HG03135 (cell line): ENCODE measurements around the gene GRAMD1B.
A peak's percentile ranks its signal among the peaks of the same experiment; 100 is the strongest.

ENCODE experiments used
- ATAC-seq: cut with Tn5 transposase; IDR thresholded peaks from one replicate; pipeline ENCODE4 v1.9.1; 2021; ENCODE audit warnings: mild to moderate bottlenecking, moderate library complexity; ENCODE audit not compliant: unreplicated experiment

The GRAMD1B gene

DNA sequence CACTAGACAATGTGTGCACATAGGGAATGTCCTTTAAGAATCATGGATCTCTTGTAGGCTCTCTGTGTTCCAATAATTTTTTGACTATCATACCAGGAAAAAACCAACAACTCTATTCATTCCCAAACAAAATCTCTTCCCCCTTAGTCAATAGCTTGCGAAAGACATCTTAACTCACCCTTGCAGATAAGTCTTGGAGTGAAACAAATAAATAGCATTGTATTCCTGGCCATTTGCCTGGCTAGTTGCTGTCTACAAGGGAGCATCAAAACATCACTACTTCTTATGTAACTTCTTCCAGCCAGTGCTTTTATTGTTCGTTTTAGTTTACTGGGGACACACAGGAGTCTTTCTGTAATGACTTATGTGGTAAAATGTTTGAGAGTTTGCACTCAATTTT is 194.9 kb downstream of the GRAMD1B start:
- ATAC-seq: no peak

GRCh38 chr11:123628936-123629683 is 199.0 kb downstream of the GRAMD1B start:
- ATAC-seq: no peak

- ATAC-seq: no peak
These were observed 200.1 kb downstream of the GRAMD1B start for GRCh38 chr11:123630126-123630608.

DNA sequence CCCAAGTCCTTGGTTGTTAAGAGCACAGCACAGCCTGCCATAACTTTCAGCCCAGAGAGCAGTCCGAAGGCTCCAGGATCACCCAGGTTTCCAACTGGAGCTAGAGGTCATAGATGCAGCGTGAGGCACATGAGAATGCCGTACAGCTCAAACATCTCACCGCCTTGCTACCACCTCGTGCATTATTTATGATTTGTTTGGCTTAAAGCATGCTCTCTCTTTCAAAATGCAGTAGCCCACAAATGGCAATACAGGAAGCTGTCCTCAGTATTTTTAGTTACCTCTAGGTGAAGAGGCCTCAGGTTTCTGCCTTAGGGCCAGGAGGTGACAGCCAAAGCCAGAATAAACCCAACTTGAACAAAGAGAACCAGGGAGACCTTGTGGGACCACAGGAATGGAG is 210.0 kb downstream of the GRAMD1B start:
- ATAC-seq: no peak

GRCh38 chr11:123640677-123641494 is 210.8 kb downstream of the GRAMD1B start:
- no peak for ATAC-seq

- no peak for ATAC-seq
These were observed 211.4 kb downstream of the GRAMD1B start for GRCh38 chr11:123641495-123641840.

DNA sequence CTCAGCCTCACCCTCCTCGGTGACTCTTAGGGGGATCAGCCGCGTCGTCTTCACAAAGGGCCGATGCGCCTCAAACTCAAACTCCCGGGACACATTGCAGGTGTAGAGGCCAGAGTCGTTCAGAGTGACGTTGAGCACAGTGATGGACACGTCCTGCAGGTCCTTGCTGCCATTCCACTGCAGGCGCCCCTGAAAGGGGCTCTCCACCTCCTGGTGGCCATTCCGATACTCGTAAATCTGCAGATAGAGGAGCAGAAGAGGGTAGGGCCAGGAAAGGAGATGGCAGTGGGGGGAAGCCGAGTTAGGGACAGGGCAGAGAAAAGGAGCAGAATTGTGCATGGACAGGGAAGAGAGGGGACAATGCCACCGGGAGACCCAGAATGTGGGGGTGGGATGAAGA is 212.4 kb downstream of the GRAMD1B start:
- ATAC-seq: no peak

DNA sequence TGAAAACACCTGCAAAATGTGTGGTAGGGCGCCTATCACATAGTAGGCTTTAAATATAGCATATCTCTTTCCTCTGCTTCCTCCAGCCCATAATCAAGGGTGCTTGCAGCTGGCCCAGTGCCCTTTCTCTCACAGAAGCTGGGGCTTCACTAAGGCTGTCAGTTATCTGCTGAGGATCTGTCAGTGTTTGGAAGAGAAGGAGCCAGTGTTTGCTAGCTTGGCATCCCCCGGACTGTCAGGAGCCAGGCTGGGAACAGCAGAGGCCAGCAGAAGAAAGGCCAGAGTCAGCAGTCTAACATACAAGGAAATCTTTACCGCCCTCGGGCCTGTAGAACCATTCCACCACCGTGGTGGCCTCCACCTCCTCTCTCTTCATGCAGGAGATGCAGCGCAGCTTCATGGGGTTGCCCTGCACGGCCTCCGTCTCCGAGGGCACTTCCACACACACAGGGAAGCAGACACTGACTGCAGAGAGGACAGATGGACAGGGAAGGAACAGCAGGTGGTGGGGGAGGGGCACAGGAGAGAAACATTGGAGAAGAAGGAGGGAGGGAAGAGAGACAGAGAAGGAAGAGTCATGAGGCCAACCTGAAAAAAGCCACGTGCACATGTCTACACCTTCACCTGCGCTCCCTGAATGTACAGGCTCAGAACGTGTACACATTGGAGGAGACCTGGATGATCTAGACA is 215.4 kb downstream of the GRAMD1B start:
- no peak for ATAC-seq

GRCh38 chr11:123650901-123651300 is 220.8 kb downstream of the GRAMD1B start:
- ATAC-seq: no peak

DNA sequence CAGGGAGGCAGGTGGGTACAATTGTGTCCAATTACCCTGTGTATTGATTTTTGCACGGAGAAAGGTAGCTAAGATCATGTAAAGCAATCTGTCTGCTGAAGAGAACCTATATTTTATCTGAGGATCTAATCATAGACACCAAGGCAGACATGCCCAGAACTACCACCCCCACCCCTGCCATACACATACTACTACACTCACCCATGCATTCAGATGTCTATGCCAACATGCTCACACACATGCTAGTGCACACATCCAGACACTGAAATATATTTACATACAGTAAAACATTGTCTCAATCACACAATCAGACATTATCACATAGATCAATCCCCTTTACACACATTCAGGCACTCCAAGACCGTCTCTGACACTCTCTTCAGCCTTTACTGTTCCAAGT is 222.5 kb downstream of the GRAMD1B start:
- ATAC-seq: no peak

- no peak for ATAC-seq
These were observed 223.4 kb downstream of the GRAMD1B start for GRCh38 chr11:123653483-123653826.

- ATAC-seq: no peak
These were observed 223.9 kb downstream of the GRAMD1B start for GRCh38 chr11:123653827-123654565.

GRCh38 chr11:123654566-123655081 is 224.6 kb downstream of the GRAMD1B start, which contains the start of gene SCN3B:
SCN3B (minus strand) TSS chr11:123654624; CDS start chr11:123653801, 823 bp downstream.
- ATAC-seq: no peak

GRCh38 chr11:123659311-123659710 is 229.2 kb downstream of the GRAMD1B start:
- ATAC-seq: no peak

- peak; percentile 89 for ATAC-seq
These were observed 229.9 kb downstream of the GRAMD1B start for GRCh38 chr11:123659965-123660364.

DNA sequence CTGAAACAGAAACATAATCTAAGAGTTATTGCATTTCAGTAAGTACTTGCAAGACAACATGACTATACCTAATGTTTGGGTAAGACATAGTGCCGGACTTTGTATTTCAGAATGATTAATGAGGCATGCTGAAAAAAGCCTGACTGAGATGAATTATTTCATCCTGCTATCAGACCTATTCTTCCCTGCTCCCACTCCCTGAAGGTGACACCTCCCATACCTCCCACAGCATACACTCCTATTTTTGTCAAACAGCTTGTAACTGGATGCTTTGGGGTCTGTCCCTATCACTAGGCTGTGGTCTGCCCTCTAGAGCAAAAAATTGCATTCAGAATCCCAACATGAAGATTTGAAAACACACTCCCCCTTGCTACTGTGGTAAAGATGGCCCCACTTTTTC is 235.2 kb downstream of the GRAMD1B start:
- ATAC-seq: no peak

- no peak for ATAC-seq
These were observed 240.0 kb downstream of the GRAMD1B start for GRCh38 chr11:123670081-123670480.

DNA sequence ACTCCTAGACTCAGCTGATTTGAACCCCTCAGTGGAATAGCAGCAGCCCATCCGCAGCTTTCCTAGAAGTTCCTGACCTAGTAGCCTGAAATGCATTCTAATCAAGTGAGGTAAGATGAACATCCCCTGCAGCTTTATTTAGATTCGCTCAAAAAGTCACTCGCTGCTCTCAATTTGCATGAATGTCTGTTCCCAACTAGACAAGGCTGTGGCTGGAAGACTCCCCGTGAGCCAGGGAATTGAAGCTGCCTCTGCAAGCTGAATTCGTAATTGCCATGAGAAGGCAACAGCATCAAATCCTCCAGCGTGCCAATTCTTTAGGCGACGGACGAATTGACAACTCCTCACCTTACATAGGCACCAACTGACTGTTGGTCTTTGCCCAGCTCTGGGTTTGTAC is 241.5 kb downstream of the GRAMD1B start:
- no peak for ATAC-seq

- ATAC-seq: no peak
These were observed 242.5 kb downstream of the GRAMD1B start for GRCh38 chr11:123672568-123672967.

DNA sequence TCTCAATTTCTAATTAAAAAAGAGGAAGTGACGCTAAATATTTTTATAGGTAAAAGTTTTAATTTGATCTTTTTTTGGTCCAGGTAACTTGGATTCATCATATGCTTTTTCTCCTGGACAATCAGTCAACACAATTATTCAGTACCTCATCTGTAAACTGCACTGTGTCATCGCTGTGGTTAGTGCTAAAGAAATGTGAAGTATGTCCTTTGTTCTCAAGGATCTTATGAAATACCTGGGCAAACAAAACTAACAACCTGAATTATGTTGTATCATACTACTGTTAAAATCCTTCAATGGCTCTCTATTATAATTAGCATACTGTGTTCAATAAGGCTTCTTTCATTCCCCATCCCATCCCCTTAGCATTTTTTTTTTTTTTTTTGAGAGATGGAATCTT is 244.2 kb downstream of the GRAMD1B start:
- ATAC-seq: no peak
